GM12864 (cell line): Measurements from ENCODE around the gene LSS.
"Not testable (repeated sequence)": the region's sequence is repeated elsewhere in the genome, so short reads cannot be mapped to it uniquely, and the experiment has no call there.

Experiments used
- DNase-seq: peaks from one replicate; pipeline ENCODE4 v3.0.0-alpha.2; 2011; ENCODE audit warnings: low read depth
- H3K4me3 ChIP-seq: 2 replicates; pipeline ENCODE4 v1.5.1; 2011; ENCODE audit warnings: mild to moderate bottlenecking, low read depth, low read length, control low read depth
- CTCF ChIP-seq: IDR thresholded peaks from 2 replicates; pipeline ENCODE4 v1.5.1; 2011; ENCODE audit warnings: low read depth, mild to moderate bottlenecking, moderate library complexity, low read length, control low read depth, inconsistent platforms; ENCODE audit errors: missing control alignments

The LSS gene

GRCh38 chr21:46226920-46227599, 1.5 kb downstream of the LSS start:
- DNase-seq: no peak

GRCh38 chr21:46226146-46226545, 2.4 kb downstream of the LSS start:
- no peak for DNase-seq
- TF ChIP-seq CTCF: no peak
- peak overlapping the region; percentile 4; the same call in 1 of the 2 replicates for H3K4me3 ChIP-seq

More at GRCh38 chr21:46226920-46227599, 1.5 kb downstream of the LSS start:
- TF ChIP-seq CTCF: no peak
- H3K4me3 ChIP-seq: peak overlapping the region; percentile 84

- DNase-seq, H3K4me3 ChIP-seq: not testable (repeated sequence)
These were observed 4.9 kb downstream of the LSS start for GRCh38 chr21:46223661-46224060.

GRCh38 chr21:46223217-46223616, 5.4 kb downstream of the LSS start:
- TF ChIP-seq CTCF: no peak
- no peak overlapping the region for H3K4me3 ChIP-seq
- no peak for DNase-seq

GRCh38 chr21:46222436-46223116, 6.0 kb downstream of the LSS start:
- no peak for DNase-seq
- TF ChIP-seq CTCF: no peak
- H3K4me3 ChIP-seq: no peak overlapping the region

GRCh38 chr21:46221664-46222435, 6.7 kb downstream of the LSS start:
- no peak overlapping the region for H3K4me3 ChIP-seq
- DNase-seq: no peak
- no peak for TF ChIP-seq CTCF

GRCh38 chr21:46220847-46221246, 7.7 kb downstream of the LSS start:
- H3K4me3 ChIP-seq: no peak overlapping the region
- no peak for DNase-seq
- no peak for TF ChIP-seq CTCF
